K562 (cell line): ENCODE measurements around the gene RNU6-9. TPM values are rescaled to one million over a fixed set of nuclear protein-coding genes. Genes with fewer than 3 reads are reported as not detected.

Experiments used
- HDAC1 ChIP-seq, 2 experiments: fragments of 450-650 bp; IDR thresholded peaks; 2 replicates each; pipeline ENCODE4 v1.6.1; 2016 to 2017; ENCODE audit warnings: inconsistent platforms in 1 of 2, mild to moderate bottlenecking in 1 of 2, moderate library complexity in 1 of 2
- HDAC6 ChIP-seq: IDR thresholded peaks from 2 replicates; pipeline ENCODE4 v1.6.1; 2012; ENCODE audit warnings: low read depth, mild to moderate bottlenecking, control low read depth, inconsistent platforms, low read length, moderate library complexity
- JUND ChIP-seq, 2 experiments: IDR thresholded peaks; 2 replicates in 1 of 2; 3 replicates in 1 of 2; pipeline ENCODE4 v1.6.1; 2011; ENCODE audit warnings: borderline replicate concordance in 2 of 2, low read depth in 2 of 2, low read length in 2 of 2, improper control_type of control experiment in 1 of 2, missing biosample characterization in 1 of 2, missing genetic modification characterization in 1 of 2, missing genetic modification reagents in 1 of 2
- MTF1 ChIP-seq: fragments of 250-450 bp; sonication (Bioruptor Pico); IDR thresholded peaks from 2 replicates; pipeline ENCODE4 v1.9.0; 2021; ENCODE audit warnings: moderate library complexity, mild to moderate bottlenecking, inconsistent platforms, borderline replicate concordance
- PTRF ChIP-seq: fragments of 450-650 bp; IDR thresholded peaks from 2 replicates; pipeline ENCODE4 v1.6.1; 2016; ENCODE audit warnings: mild to moderate bottlenecking, missing genetic modification characterization, missing compliant biosample characterization
- SAFB ChIP-seq: fragments of 200-400 bp; formaldehyde crosslinking; IDR thresholded peaks from 2 replicates; pipeline ENCODE4 v1.6.1; 2017; ENCODE audit warnings: low read depth, low read length, borderline replicate concordance
- TEAD1 ChIP-seq, 2 experiments: fragments of 450-650 bp in 1 of 2; sonication (generic) in 1 of 2; formaldehyde crosslinking; IDR thresholded peaks; 2 replicates each; pipeline versions ENCODE4 v1.4.0 to v1.8.0; 2020 to 2022; ENCODE audit warnings: mild to moderate bottlenecking in 2 of 2, missing genetic modification reagents in 1 of 2
- TGIF2 ChIP-seq: sonication (generic); formaldehyde crosslinking; IDR thresholded peaks from 2 replicates; pipeline ENCODE4 v1.8.1; 2022; ENCODE audit warnings: mild to moderate bottlenecking, missing genetic modification reagents, moderate library complexity
- U2AF1 ChIP-seq: fragments of 200-400 bp; formaldehyde crosslinking; optimal IDR thresholded peaks from 2 replicates; pipeline ENCODE3; 2017; ENCODE audit warnings: mild to moderate bottlenecking, low read depth, low read length, moderate library complexity
- ZFP36 ChIP-seq: fragments of 150-350 bp; IDR thresholded peaks from 2 replicates; pipeline ENCODE4 v1.6.1; 2018; ENCODE audit warnings: low read length, low read depth; ENCODE audit not compliant: partially characterized antibody
- ZNF124 ChIP-seq: sonication (generic); formaldehyde crosslinking; IDR thresholded peaks from 2 replicates; pipeline ENCODE4 v1.8.1; 2022; ENCODE audit warnings: missing genetic modification reagents
- polyA plus RNA-seq, 8 experiments: library from polyadenylated mRNA; depleted of rRNA in 4 of 8; stranded (reverse) in 5 of 8; unstranded in 3 of 8; fragments of >200 nt; fragmentation: Nextera tagmentation in 2 of 8; fragmentation: Illumina TruSeq in 1 of 8; extraction: Ambion mirVana in 2 of 8; extraction: Trizol in 1 of 8; gene quantifications; 2 replicates each; pipeline versions ENCODE4 v1.2.1 to v1.2.3, GENCODE V29; 2011 to 2014; ENCODE audit warnings: inconsistent platforms in 1 of 8, missing spikeins in 1 of 8
- total RNA-seq, 7 experiments: library from RNA; depleted of rRNA in 6 of 7; stranded (reverse); fragments of >200 nt in 6 of 7; fragmentation: Illumina TruSeq in 2 of 7; extraction: Trizol in 2 of 7; gene quantifications; 2 replicates each; pipeline versions ENCODE4 v1.2.1 to v1.2.3, GENCODE V29; 2011 to 2021; ENCODE audit warnings: low replicate concordance in 1 of 7
- TF ChIP-seq, protein P1 (sequence below), 2 experiments: fragments of 450-650 bp; IDR thresholded peaks; 2 replicates each; pipeline ENCODE4 v1.6.1; 2016
- TF ChIP-seq, protein P2 (sequence below): conservative IDR thresholded peaks from 2 replicates; pipeline ENCODE4 v1.6.1; 2011; ENCODE audit warnings: low read depth, mild to moderate bottlenecking, low read length; ENCODE audit not compliant: control insufficient read depth
- TF ChIP-seq, protein P3 (sequence below), 3 experiments: fragments of 200-800 bp in 1 of 3; sonication (Bioruptor generic) in 1 of 3; sonication (generic) in 1 of 3; formaldehyde crosslinking in 1 of 3; IDR thresholded peaks; 2 replicates each; pipeline versions ENCODE4 v1.6.1 to v1.8.0; 2016 to 2022; ENCODE audit warnings: mild to moderate bottlenecking in 2 of 3, missing compliant biosample characterization in 2 of 3, missing genetic modification characterization in 2 of 3, missing genetic modification reagents in 1 of 3
- TF ChIP-seq, protein P4 (sequence below), 2 experiments: IDR thresholded peaks; 2 replicates each; pipeline ENCODE4 v1.6.1; 2012; ENCODE audit warnings: improper control_type of control experiment in 2 of 2, low read depth in 2 of 2, low read length in 2 of 2, borderline replicate concordance in 1 of 2
- TF ChIP-seq, protein P5 (sequence below): sonication (generic); IDR thresholded peaks from 2 replicates; pipeline ENCODE4 v1.6.1; 2016

The RNU6-9 gene
- total and polyA plus RNA-seq, 9 of the 15 experiments (the other 6 are each of a cell fraction or from before 2014, with no cell fraction given), result not detected

DNA sequence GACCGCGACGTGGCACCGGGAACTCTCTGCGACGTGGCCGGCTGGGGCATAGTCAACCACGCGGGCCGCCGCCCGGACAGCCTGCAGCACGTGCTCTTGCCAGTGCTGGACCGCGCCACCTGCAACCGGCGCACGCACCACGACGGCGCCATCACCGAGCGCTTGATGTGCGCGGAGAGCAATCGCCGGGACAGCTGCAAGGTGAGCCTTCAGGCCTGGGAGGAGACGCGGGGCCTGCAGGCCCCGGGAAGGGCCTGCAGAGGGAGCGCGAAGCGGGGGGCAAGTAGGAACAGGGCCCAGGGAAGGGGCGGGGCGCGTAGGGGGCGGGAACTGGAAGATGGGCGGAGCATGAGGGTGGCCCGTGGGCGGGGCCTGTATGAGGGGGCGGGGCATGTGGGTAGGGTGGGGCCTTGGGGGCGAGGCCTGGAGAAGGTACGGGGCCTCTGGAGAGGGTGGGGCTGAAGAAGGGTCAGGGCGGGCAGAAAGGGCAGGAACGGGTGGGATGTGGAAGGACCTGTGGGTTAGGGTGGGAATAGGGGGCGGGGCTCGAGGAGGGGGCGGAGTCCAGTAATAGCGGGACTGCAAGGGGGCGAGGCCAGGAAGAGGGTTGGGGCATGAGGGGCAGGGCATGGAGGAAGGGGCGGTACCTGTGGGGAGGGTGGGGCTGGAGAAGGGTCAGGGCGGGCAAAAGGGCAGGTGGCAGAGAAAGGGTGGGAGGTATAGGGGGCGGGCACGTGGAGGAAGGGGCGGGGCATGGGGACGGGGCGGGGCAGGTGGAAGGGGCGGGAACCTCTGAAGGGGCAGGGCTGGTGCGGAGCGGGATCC lies 31.3 kb upstream of the RNU6-9 start (continued):
- TF ChIP-seq, protein P1, sequence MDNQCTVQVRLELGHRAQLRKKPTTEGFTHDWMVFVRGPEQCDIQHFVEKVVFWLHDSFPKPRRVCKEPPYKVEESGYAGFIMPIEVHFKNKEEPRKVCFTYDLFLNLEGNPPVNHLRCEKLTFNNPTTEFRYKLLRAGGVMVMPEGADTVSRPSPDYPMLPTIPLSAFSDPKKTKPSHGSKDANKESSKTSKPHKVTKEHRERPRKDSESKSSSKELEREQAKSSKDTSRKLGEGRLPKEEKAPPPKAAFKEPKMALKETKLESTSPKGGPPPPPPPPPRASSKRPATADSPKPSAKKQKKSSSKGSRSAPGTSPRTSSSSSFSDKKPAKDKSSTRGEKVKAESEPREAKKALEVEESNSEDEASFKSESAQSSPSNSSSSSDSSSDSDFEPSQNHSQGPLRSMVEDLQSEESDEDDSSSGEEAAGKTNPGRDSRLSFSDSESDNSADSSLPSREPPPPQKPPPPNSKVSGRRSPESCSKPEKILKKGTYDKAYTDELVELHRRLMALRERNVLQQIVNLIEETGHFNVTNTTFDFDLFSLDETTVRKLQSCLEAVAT (IDR thresholded peaks at IDR 0.05), result 0 out of 4 replicates have a peak, but pooled peaks of 1 of the 2 experiments have one; percentile 20
- TF ChIP-seq TGIF2 (CRISPR knock-in tag) (0 out of 2 replicates have a peak, but pooled peaks have one; percentile 51), PTRF (tag) (no peak), U2AF1 (peak; percentile 56), TEAD1 (CRISPR knock-in tag; IDR thresholded peaks at IDR 0.05) (no peak), ZNF124 (peak; percentile 55; the same call in 1 of the 2 replicates), HDAC1 (IDR thresholded peaks at IDR 0.05) (peak in 1 of 2 experiments; percentile 91; a peak in 2 of 4 replicates), HDAC6 (no peak), JUND (IDR thresholded peaks at IDR 0.05; ENCODE audit: borderline replicate concordance, low read depth, low read length) (no peak), JUND (tag; IDR thresholded peaks at IDR 0.05; ENCODE audit: borderline replicate concordance, low read depth, low read length) (peak; percentile 21; the same call in 1 of the 3 replicates), SAFB (0 out of 2 replicates have a peak, but pooled peaks have one; percentile 19), ZFP36 (peak; percentile 35), MTF1 (CRISPR knock-in tag) (no peak)
- TF ChIP-seq, protein P2, sequence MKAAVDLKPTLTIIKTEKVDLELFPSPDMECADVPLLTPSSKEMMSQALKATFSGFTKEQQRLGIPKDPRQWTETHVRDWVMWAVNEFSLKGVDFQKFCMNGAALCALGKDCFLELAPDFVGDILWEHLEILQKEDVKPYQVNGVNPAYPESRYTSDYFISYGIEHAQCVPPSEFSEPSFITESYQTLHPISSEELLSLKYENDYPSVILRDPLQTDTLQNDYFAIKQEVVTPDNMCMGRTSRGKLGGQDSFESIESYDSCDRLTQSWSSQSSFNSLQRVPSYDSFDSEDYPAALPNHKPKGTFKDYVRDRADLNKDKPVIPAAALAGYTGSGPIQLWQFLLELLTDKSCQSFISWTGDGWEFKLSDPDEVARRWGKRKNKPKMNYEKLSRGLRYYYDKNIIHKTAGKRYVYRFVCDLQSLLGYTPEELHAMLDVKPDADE, result peak; percentile 74
- TF ChIP-seq, protein P3, sequence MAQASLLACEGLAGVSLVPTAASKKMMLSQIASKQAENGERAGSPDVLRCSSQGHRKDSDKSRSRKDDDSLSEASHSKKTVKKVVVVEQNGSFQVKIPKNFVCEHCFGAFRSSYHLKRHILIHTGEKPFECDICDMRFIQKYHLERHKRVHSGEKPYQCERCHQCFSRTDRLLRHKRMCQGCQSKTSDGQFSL (CRISPR knock-in tag; IDR thresholded peaks at IDR 0.05), result peak; percentile 76
- TF ChIP-seq, protein P3 (tag; IDR thresholded peaks at IDR 0.05), result no peak
- TF ChIP-seq, protein P4, sequence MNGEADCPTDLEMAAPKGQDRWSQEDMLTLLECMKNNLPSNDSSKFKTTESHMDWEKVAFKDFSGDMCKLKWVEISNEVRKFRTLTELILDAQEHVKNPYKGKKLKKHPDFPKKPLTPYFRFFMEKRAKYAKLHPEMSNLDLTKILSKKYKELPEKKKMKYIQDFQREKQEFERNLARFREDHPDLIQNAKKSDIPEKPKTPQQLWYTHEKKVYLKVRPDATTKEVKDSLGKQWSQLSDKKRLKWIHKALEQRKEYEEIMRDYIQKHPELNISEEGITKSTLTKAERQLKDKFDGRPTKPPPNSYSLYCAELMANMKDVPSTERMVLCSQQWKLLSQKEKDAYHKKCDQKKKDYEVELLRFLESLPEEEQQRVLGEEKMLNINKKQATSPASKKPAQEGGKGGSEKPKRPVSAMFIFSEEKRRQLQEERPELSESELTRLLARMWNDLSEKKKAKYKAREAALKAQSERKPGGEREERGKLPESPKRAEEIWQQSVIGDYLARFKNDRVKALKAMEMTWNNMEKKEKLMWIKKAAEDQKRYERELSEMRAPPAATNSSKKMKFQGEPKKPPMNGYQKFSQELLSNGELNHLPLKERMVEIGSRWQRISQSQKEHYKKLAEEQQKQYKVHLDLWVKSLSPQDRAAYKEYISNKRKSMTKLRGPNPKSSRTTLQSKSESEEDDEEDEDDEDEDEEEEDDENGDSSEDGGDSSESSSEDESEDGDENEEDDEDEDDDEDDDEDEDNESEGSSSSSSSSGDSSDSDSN (IDR thresholded peaks at IDR 0.05; ENCODE audit: borderline replicate concordance in 1 of 2, low read depth in 2 of 2, low read length in 2 of 2), result 0 out of 4 replicates have a peak, but pooled peaks of 1 of the 2 experiments have one; percentile 56
- TF ChIP-seq, protein P5, sequence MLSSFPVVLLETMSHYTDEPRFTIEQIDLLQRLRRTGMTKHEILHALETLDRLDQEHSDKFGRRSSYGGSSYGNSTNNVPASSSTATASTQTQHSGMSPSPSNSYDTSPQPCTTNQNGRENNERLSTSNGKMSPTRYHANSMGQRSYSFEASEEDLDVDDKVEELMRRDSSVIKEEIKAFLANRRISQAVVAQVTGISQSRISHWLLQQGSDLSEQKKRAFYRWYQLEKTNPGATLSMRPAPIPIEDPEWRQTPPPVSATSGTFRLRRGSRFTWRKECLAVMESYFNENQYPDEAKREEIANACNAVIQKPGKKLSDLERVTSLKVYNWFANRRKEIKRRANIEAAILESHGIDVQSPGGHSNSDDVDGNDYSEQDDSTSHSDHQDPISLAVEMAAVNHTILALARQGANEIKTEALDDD, result no peak
